Measurements from ENCODE around the gene CRIP1. TPM values are rescaled to one million over a fixed set of nuclear protein-coding genes. Genes with fewer than 3 reads are reported as not detected.

Gene CRIP1
- total and polyA plus RNA-seq, 4 donors: 72.8 to 465 (median 301) TPM

DNA sequence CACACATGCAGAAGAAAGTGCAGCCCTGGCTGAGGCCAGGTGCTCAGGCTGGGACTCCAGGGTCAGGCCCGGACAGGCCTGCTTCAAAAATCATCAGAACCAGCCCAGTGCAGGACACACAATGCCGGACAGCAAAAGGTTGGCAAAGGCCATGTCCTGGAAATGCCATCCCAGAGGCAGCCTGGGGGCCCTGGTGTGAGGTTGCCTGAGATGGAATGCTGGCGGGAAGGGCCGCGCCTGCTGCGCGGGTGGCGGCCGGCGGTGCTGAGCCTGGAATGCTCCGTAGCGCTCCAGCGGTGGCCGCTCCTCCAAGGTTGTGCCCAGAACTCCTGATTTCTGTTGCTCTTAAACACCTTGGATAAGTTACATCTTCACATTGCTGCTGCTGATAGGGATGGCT, 33.7 kb upstream of the CRIP1 start:
- H3K27me3 ChIP-seq (ENCODE audit: control insufficient read depth in 3 of 3, insufficient read depth in 3 of 3, low read length in 2 of 3): no peaks in the 10 kb centered on the region
- H3K4me3 ChIP-seq: no peak overlapping the region
- no peak for ATAC-seq (ENCODE audit: insufficient read depth, low FRiP score)
- H3K9ac ChIP-seq (ENCODE audit: insufficient read depth in 1 of 2, low read length in 2 of 2): no peak overlapping the region
- TF ChIP-seq, protein P1, sequence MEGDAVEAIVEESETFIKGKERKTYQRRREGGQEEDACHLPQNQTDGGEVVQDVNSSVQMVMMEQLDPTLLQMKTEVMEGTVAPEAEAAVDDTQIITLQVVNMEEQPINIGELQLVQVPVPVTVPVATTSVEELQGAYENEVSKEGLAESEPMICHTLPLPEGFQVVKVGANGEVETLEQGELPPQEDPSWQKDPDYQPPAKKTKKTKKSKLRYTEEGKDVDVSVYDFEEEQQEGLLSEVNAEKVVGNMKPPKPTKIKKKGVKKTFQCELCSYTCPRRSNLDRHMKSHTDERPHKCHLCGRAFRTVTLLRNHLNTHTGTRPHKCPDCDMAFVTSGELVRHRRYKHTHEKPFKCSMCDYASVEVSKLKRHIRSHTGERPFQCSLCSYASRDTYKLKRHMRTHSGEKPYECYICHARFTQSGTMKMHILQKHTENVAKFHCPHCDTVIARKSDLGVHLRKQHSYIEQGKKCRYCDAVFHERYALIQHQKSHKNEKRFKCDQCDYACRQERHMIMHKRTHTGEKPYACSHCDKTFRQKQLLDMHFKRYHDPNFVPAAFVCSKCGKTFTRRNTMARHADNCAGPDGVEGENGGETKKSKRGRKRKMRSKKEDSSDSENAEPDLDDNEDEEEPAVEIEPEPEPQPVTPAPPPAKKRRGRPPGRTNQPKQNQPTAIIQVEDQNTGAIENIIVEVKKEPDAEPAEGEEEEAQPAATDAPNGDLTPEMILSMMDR (IDR thresholded peaks at IDR 0.05; ENCODE audit: control extremely low read depth, extremely low read depth): no peak
- 91 to 93% methylated on average over 14 of the region's 14 CpGs for WGBS, 2 donors
- DNase-seq: no peak
- H3K9me3 ChIP-seq (ENCODE audit: control insufficient read depth in 4 of 4, insufficient read depth in 3 of 4, low read length in 3 of 4): no peaks in the 10 kb centered on the region
- H3K27ac ChIP-seq (ENCODE audit: low read depth in 1 of 2, low read length in 1 of 2): no peak overlapping the region
- H3K4me1 ChIP-seq (ENCODE audit: control insufficient read depth in 5 of 5, insufficient read depth in 5 of 5, low read length in 5 of 5): peaks cover 0 to 4% (median 0%) of the 10 kb centered on the region in 5 donors
- H3K36me3 ChIP-seq (ENCODE audit: control insufficient read depth in 4 of 4, insufficient read depth in 4 of 4, low read length in 4 of 4): peaks cover 2 to 45% (median 13%) of the 10 kb centered on the region in 4 donors

DNA sequence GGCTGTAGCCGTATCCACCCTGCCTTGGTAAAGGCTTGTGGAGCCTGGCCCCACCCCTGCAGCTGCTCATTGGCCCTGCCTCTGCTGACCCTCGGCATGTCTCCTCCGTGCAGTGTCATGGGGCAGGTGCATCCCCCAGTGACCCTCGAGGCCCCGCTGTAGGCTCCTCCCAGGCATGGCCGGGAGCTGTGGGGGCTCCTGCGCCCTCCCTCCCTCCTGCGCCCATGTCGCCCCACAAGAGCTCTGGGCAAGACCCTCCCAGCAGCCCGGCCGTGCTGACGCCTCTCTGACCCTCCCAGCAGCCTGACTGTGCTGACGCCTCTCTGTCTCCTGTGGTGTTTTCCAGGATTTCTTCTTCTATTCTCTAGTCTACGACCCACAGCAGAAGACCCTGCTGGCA, 32.8 kb upstream of the CRIP1 start:
- no peak overlapping the region for H3K27ac ChIP-seq (ENCODE audit: low read depth in 1 of 2, low read length in 1 of 2)
- no peaks in the 10 kb centered on the region for H3K9me3 ChIP-seq (ENCODE audit: control insufficient read depth in 4 of 4, insufficient read depth in 3 of 4, low read length in 3 of 4)
- H3K9ac ChIP-seq (ENCODE audit: insufficient read depth in 1 of 2, low read length in 2 of 2): no peak overlapping the region
- peaks cover 0 to 3% (median 0%) of the 10 kb centered on the region in 5 donors for H3K4me1 ChIP-seq (ENCODE audit: control insufficient read depth in 5 of 5, insufficient read depth in 5 of 5, low read length in 5 of 5)
- DNase-seq (no peak), ATAC-seq (ENCODE audit: insufficient read depth, low FRiP score) (no peak)
- H3K4me3 ChIP-seq: no peak overlapping the region
- 95 to 97% methylated on average over 14 of the region's 14 CpGs for WGBS, 2 donors
- TF ChIP-seq, protein P1 (IDR thresholded peaks at IDR 0.05; ENCODE audit: control extremely low read depth, extremely low read depth): no peak
- H3K27me3 ChIP-seq (ENCODE audit: control insufficient read depth in 3 of 3, insufficient read depth in 3 of 3, low read length in 2 of 3): no peaks in the 10 kb centered on the region
- peaks cover 3 to 52% (median 14%) of the 10 kb centered on the region in 4 donors for H3K36me3 ChIP-seq (ENCODE audit: control insufficient read depth in 4 of 4, insufficient read depth in 4 of 4, low read length in 4 of 4)

DNA sequence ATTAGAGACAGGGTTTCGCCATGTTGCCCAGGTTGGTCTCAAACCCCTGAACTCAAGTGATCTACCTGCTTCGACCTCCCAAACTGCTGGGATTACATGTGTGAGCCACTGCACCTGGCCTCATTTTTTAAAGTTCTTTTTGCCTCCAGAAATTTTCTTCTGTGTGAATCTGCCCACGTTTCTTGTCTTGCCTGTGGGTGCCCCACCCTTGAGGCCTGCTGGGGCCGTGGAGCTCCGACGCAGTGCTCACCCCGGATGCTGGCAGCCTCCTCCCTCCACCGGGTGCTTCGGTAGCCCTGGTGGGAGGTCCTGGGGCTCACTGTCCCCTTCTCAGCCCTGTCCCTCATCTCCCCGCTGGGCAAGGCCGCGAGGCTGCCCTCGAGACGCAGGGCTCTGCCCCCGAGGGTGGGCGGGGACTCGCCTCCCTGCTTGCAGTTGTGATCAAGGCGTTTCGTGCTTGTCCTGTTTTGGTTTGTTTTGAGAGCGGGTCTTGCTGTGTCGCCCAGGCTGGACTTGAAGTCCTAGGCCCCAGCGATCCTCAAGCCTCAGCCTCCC, 31.5 kb upstream of the CRIP1 start:
- H3K9me3 ChIP-seq (ENCODE audit: control insufficient read depth in 4 of 4, insufficient read depth in 3 of 4, low read length in 3 of 4): no peaks in the 10 kb centered on the region
- TF ChIP-seq, protein P1 (IDR thresholded peaks at IDR 0.05; ENCODE audit: control extremely low read depth, extremely low read depth): no peak
- no peaks in the 10 kb centered on the region for H3K4me1 ChIP-seq (ENCODE audit: control insufficient read depth in 5 of 5, insufficient read depth in 5 of 5, low read length in 5 of 5)
- H3K27me3 ChIP-seq (ENCODE audit: control insufficient read depth in 3 of 3, insufficient read depth in 3 of 3, low read length in 2 of 3): no peaks in the 10 kb centered on the region
- H3K36me3 ChIP-seq (ENCODE audit: control insufficient read depth in 4 of 4, insufficient read depth in 4 of 4, low read length in 4 of 4): peaks cover 3 to 50% (median 13%) of the 10 kb centered on the region in 4 donors
- WGBS, 2 donors: 92 to 95% methylated on average over 22 of the region's 22 CpGs
- no peak for ATAC-seq (ENCODE audit: insufficient read depth, low FRiP score)
- H3K9ac ChIP-seq (ENCODE audit: insufficient read depth in 1 of 2, low read length in 2 of 2): no peak overlapping the region
- no peak for DNase-seq
- no peak overlapping the region for H3K4me3 ChIP-seq
- no peak overlapping the region for H3K27ac ChIP-seq (ENCODE audit: low read depth in 1 of 2, low read length in 1 of 2)

All from lung (tissue), 12 donors.